ENCODE results near the gene PSMC5. TPM values are rescaled to one million over a fixed set of nuclear protein-coding genes. Genes with fewer than 3 reads are reported as not detected.
A peak's percentile ranks its signal among the peaks of the same experiment; 100 is the strongest.

The PSMC5 gene
- 100 to 1,000 TPM; 121 TPM for total RNA-seq
- polyA plus RNA-seq, result 100 to 1,000 TPM; 188 to 227 TPM

- H3K4me1 Mint-ChIP-seq, result peaks cover 46 to 92% (median 74%) of the 10 kb centered on the region in 4 donors
- DNase-seq, result peak; percentile 96 to 98 (median 97)
- peaks cover 62 to 93% of the 10 kb centered on the region in 2 donors for H3K36me3 Mint-ChIP-seq
- no peaks in the 10 kb centered on the region for H3K27me3 ChIP-seq (ENCODE audit: insufficient read depth, low read length)
- H3K27me3 Mint-ChIP-seq, result no peaks in the 10 kb centered on the region
- intact Hi-C loops (cut with micrococcal nuclease), result loop anchor here (1.0 to 5.0 kb wide), 5 partner anchors 16 to 205 kb away; partner anchors contain the start of genes CCDC47, MAP3K3 and STRADA
- no peaks in the 10 kb centered on the region for H3K9me3 ChIP-seq (ENCODE audit: control insufficient read depth in 1 of 2, low read length in 2 of 2)
- H3K4me1 ChIP-seq (ENCODE audit: insufficient read depth, low read length), result peaks cover 62% of the 10 kb centered on the region
- ChIA-PET POLR2A (ENCODE audit: partially characterized antibody) (interaction anchor here (0.9 to 12.7 kb wide), 15 partner anchors 9 to 319 kb away, joined by 3 to 129 read pairs (median 4); partner anchors contain the start of genes CCDC47, DDX42, LIMD2 and MAP3K3), CTCF (ENCODE audit: partially characterized antibody) (interaction anchor here (1.0 to 5.3 kb wide), 10 partner anchors 7 to 51 kb away, joined by 3 to 37 read pairs (median 4); partner anchors contain the start of gene SMARCD2)
- H3K9me3 Mint-ChIP-seq, result peaks cover 0 to 3% (median 0%) of the 10 kb centered on the region in 8 donors
- H3K4me3 Mint-ChIP-seq, result peak within 1 kb of the TSS; percentile 93 to 100 (median 98)
- peak within 1 kb of the TSS; percentile 90 for H3K27ac ChIP-seq (ENCODE audit: low read depth, low read length)
- H3K4me3 ChIP-seq (ENCODE audit: low read length in 2 of 2), result peak within 1 kb of the TSS; percentile 93
- H3K27ac Mint-ChIP-seq, result peak within 1 kb of the TSS; percentile 95 to 100 (median 100)
- H3K36me3 ChIP-seq (ENCODE audit: insufficient read depth, low read length), result peaks cover 67% of the 10 kb centered on the region
These were observed at the start of gene PSMC5, which contains the start of gene FTSJ3 for GRCh38 chr17:63827002-63827800. PSMC5 (plus strand) TSS chr17:63827431; CDS start chr17:63827491, 60 bp downstream. FTSJ3 (minus strand) TSS chr17:63827663; CDS start chr17:63826902, 761 bp downstream.

- Histone ChIP-seq H3K4me1 (ENCODE audit: insufficient read depth, low read length) (peaks cover 75% of the 10 kb centered on the region), H3K36me3 (ENCODE audit: insufficient read depth, low read length) (peaks cover 5% of the 10 kb centered on the region), H3K27ac (ENCODE audit: low read depth, low read length) (no peak overlapping the region), H3K9me3 (ENCODE audit: control insufficient read depth in 1 of 2, low read length in 2 of 2) (no peaks in the 10 kb centered on the region), H3K27me3 (ENCODE audit: insufficient read depth, low read length) (no peaks in the 10 kb centered on the region), H3K4me3 (ENCODE audit: low read length in 2 of 2) (no peak overlapping the region)
- peaks cover 43 to 80% (median 63%) of the 10 kb centered on the region in 4 donors for H3K4me1 Mint-ChIP-seq
- H3K27me3 Mint-ChIP-seq, result no peaks in the 10 kb centered on the region
- intact Hi-C loops (cut with micrococcal nuclease), result no loop called here
- DNase-seq, result no peak
- ChIA-PET POLR2A (ENCODE audit: partially characterized antibody) (no interaction called here), CTCF (ENCODE audit: partially characterized antibody) (no interaction called here)
- no peaks in the 10 kb centered on the region for H3K9me3 Mint-ChIP-seq
- H3K27ac Mint-ChIP-seq, result peak overlapping the region in 2 of 7 donors; percentile 5 to 47
- no peak overlapping the region for H3K4me3 Mint-ChIP-seq
- peaks cover 18 to 55% of the 10 kb centered on the region in 2 donors for H3K36me3 Mint-ChIP-seq
These were observed 46.7 kb upstream of the PSMC5 start for GRCh38 chr17:63780507-63780906.

- no peak overlapping the region for H3K27ac ChIP-seq (ENCODE audit: low read depth, low read length)
- H3K4me1 Mint-ChIP-seq, result peaks cover 42 to 80% (median 62%) of the 10 kb centered on the region in 4 donors
- CTCF ChIA-PET (ENCODE audit: partially characterized antibody), result interaction anchor here (1.3 kb wide), 1 partner anchor 8 kb away, joined by 4 read pairs; the partner anchor contains the start of genes CCDC47 and DDX42
- POLR2A ChIA-PET (ENCODE audit: partially characterized antibody), result no interaction called here
- peak overlapping the region in 6 of 7 donors; percentile 5 to 58 (median 23) for H3K27ac Mint-ChIP-seq
- peaks cover 18 to 58% of the 10 kb centered on the region in 2 donors for H3K36me3 Mint-ChIP-seq
- intact Hi-C loops (cut with micrococcal nuclease), result no loop called here
- no peak for DNase-seq
- no peaks in the 10 kb centered on the region for H3K27me3 ChIP-seq (ENCODE audit: insufficient read depth, low read length)
- no peaks in the 10 kb centered on the region for H3K27me3 Mint-ChIP-seq
- H3K9me3 Mint-ChIP-seq, result no peaks in the 10 kb centered on the region
- H3K4me3 Mint-ChIP-seq, result no peak overlapping the region
- H3K36me3 ChIP-seq (ENCODE audit: insufficient read depth, low read length), result peaks cover 5% of the 10 kb centered on the region
- H3K9me3 ChIP-seq (ENCODE audit: control insufficient read depth in 1 of 2, low read length in 2 of 2), result no peaks in the 10 kb centered on the region
- H3K4me3 ChIP-seq (ENCODE audit: low read length in 2 of 2), result no peak overlapping the region
- H3K4me1 ChIP-seq (ENCODE audit: insufficient read depth, low read length), result peaks cover 70% of the 10 kb centered on the region
These were observed 46.3 kb upstream of the PSMC5 start for GRCh38 chr17:63780928-63781327.

- H3K4me3 ChIP-seq (ENCODE audit: low read length in 2 of 2), result no peak overlapping the region
- intact Hi-C loops (cut with micrococcal nuclease), result no loop called here
- H3K4me1 ChIP-seq (ENCODE audit: insufficient read depth, low read length), result peaks cover 46% of the 10 kb centered on the region
- H3K36me3 Mint-ChIP-seq, result peaks cover 19 to 63% of the 10 kb centered on the region in 2 donors
- no peaks in the 10 kb centered on the region for H3K9me3 Mint-ChIP-seq
- H3K4me1 Mint-ChIP-seq, result peaks cover 31 to 55% (median 44%) of the 10 kb centered on the region in 4 donors
- no peak for DNase-seq
- ChIA-PET CTCF (ENCODE audit: partially characterized antibody) (interaction anchor here (1.5 kb wide), 2 partner anchors 22 to 29 kb away, joined by 3 read pairs; no protein-coding TSS in a partner anchor), POLR2A (ENCODE audit: partially characterized antibody) (interaction anchor here (1.1 to 3.9 kb wide), 4 partner anchors 9 to 89 kb away, joined by 3 to 26 read pairs (median 6); partner anchors contain the start of genes CCDC47 and DDX42)
- H3K27me3 ChIP-seq (ENCODE audit: insufficient read depth, low read length), result no peaks in the 10 kb centered on the region
- H3K27ac Mint-ChIP-seq, result peak overlapping the region; percentile 16 to 75 (median 60)
- H3K36me3 ChIP-seq (ENCODE audit: insufficient read depth, low read length), result peaks cover 16% of the 10 kb centered on the region
- H3K9me3 ChIP-seq (ENCODE audit: control insufficient read depth in 1 of 2, low read length in 2 of 2), result no peaks in the 10 kb centered on the region
- no peak overlapping the region for H3K27ac ChIP-seq (ENCODE audit: low read depth, low read length)
- H3K27me3 Mint-ChIP-seq, result no peaks in the 10 kb centered on the region
- peak overlapping the region in 1 of 8 donors; percentile 12 for H3K4me3 Mint-ChIP-seq
These were observed 43.7 kb upstream of the PSMC5 start for GRCh38 chr17:63783522-63783921.

GRCh38 chr17:63785556-63785955, 41.7 kb upstream of the PSMC5 start:
- CTCF ChIA-PET (ENCODE audit: partially characterized antibody), result no interaction called here
- Histone ChIP-seq H3K36me3 (ENCODE audit: insufficient read depth, low read length) (peaks cover 29% of the 10 kb centered on the region), H3K4me1 (ENCODE audit: insufficient read depth, low read length) (peaks cover 33% of the 10 kb centered on the region), H3K9me3 (ENCODE audit: control insufficient read depth in 1 of 2, low read length in 2 of 2) (no peaks in the 10 kb centered on the region), H3K4me3 (ENCODE audit: low read length in 2 of 2) (no peak overlapping the region), H3K27me3 (ENCODE audit: insufficient read depth, low read length) (no peaks in the 10 kb centered on the region), H3K27ac (ENCODE audit: low read depth, low read length) (no peak overlapping the region)
- H3K27me3 Mint-ChIP-seq, result no peaks in the 10 kb centered on the region
- intact Hi-C loops (cut with micrococcal nuclease), result no loop called here
- no peak for DNase-seq
- H3K4me3 Mint-ChIP-seq, result peak overlapping the region in 1 of 8 donors; percentile 34
- H3K27ac Mint-ChIP-seq, result peak overlapping the region in 3 of 7 donors; percentile 27 to 76 (median 58)
- H3K36me3 Mint-ChIP-seq, result peaks cover 15 to 61% of the 10 kb centered on the region in 2 donors
- H3K9me3 Mint-ChIP-seq, result no peaks in the 10 kb centered on the region
- peaks cover 24 to 38% (median 32%) of the 10 kb centered on the region in 4 donors for H3K4me1 Mint-ChIP-seq
- POLR2A ChIA-PET (ENCODE audit: partially characterized antibody), result interaction anchor here (3.1 kb wide), 1 partner anchor 71 kb away, joined by 7 read pairs; no protein-coding TSS in a partner anchor

GRCh38 chr17:63786117-63786516, 41.1 kb upstream of the PSMC5 start:
- peaks cover 19 to 32% (median 27%) of the 10 kb centered on the region in 4 donors for H3K4me1 Mint-ChIP-seq
- peaks cover 15 to 58% of the 10 kb centered on the region in 2 donors for H3K36me3 Mint-ChIP-seq
- no peak for DNase-seq

More at GRCh38 chr17:63786117-63786516, 41.1 kb upstream of the PSMC5 start:
- H3K27ac Mint-ChIP-seq, result peak overlapping the region in 3 of 7 donors; percentile 15 to 52 (median 22)
- intact Hi-C loops (cut with micrococcal nuclease), result no loop called here
- Histone ChIP-seq H3K9me3 (ENCODE audit: control insufficient read depth in 1 of 2, low read length in 2 of 2) (no peaks in the 10 kb centered on the region), H3K27me3 (ENCODE audit: insufficient read depth, low read length) (no peaks in the 10 kb centered on the region), H3K4me3 (ENCODE audit: low read length in 2 of 2) (no peak overlapping the region), H3K36me3 (ENCODE audit: insufficient read depth, low read length) (peaks cover 31% of the 10 kb centered on the region), H3K27ac (ENCODE audit: low read depth, low read length) (no peak overlapping the region), H3K4me1 (ENCODE audit: insufficient read depth, low read length) (peaks cover 27% of the 10 kb centered on the region)
- ChIA-PET POLR2A (ENCODE audit: partially characterized antibody) (no interaction called here), CTCF (ENCODE audit: partially characterized antibody) (no interaction called here)
- no peaks in the 10 kb centered on the region for H3K9me3 Mint-ChIP-seq
- no peaks in the 10 kb centered on the region for H3K27me3 Mint-ChIP-seq
- no peak overlapping the region for H3K4me3 Mint-ChIP-seq

Measured in CD4-positive, alpha-beta memory T cell (primary cell).